Upper lobe of left lung (tissue), 4 donors: ENCODE results near the gene CAGE1.

ENCODE experiments used
- CTCF ChIP-seq, 6 experiments: fragments of 450-650 bp in 4 of 6; fragments of 200-600 bp in 2 of 6; sonication (generic) in 2 of 6; IDR thresholded peaks; one replicate each; pipeline ENCODE4 v1.5.1; 2016 to 2019; ENCODE audit warnings: antibody characterized with exemption in 6 of 6
- EP300 ChIP-seq, 4 donors: sonication (generic); formaldehyde crosslinking; IDR thresholded peaks; one replicate each; pipeline ENCODE4 v1.5.1; 2017; ENCODE audit warnings: antibody characterized with exemption in 4 of 4, control low read depth in 2 of 4
- POLR2A ChIP-seq, 4 donors: fragments of 450-650 bp; IDR thresholded peaks; one replicate each; pipeline ENCODE4 v1.5.1; 2016 to 2017; ENCODE audit warnings: antibody characterized with exemption in 4 of 4, mild to moderate bottlenecking in 2 of 4

GRCh38 chr6:7432391-7433120, 43.0 kb upstream of the CAGE1 start:
- no peak for TF ChIP-seq CTCF (IDR thresholded peaks at IDR 0.05)
- TF ChIP-seq POLR2A (IDR thresholded peaks at IDR 0.05) = no peak
- TF ChIP-seq EP300 (IDR thresholded peaks at IDR 0.05) = no peak
